Measurements from ENCODE around the gene ANKS1A. TPM values are rescaled to one million over a fixed set of nuclear protein-coding genes. Genes with fewer than 3 reads are reported as not detected.

Gene ANKS1A
- total and polyA plus RNA-seq, 2 of the 4 experiments (the other 2 are of a cell fraction), result 7.2 to 7.5 TPM

- Histone ChIP-seq H2BK5ac (ENCODE audit: low read depth, low read length, poor library complexity, severe bottlenecking) (no peak overlapping the region), H4K91ac (ENCODE audit: insufficient read depth, low read depth, low read length) (no peak overlapping the region), H3K27me3 (ENCODE audit: control insufficient read depth, insufficient read depth, low read length) (no peaks in the 10 kb centered on the region), H3K4me1 (ENCODE audit: control insufficient read depth, insufficient read depth, low read length) (no peaks in the 10 kb centered on the region; the same call in 1 of the 2 replicates), H3K9me1 (ENCODE audit: insufficient read depth, low read length) (peaks cover 14% of the 10 kb centered on the region; the same call in 1 of the 2 replicates), H2AK5ac (ENCODE audit: low read depth, low read length) (no peak overlapping the region), H4K5ac (ENCODE audit: low read depth, low read length) (no peak overlapping the region), H3K4ac (ENCODE audit: low read depth, low read length) (no peak overlapping the region), H3K9me3 (ENCODE audit: control insufficient read depth, insufficient read depth, low read length) (no peaks in the 10 kb centered on the region), H3K14ac (replicated peaks; ENCODE audit: low read depth, low read length) (no peak overlapping the region), H3K4me2 (ENCODE audit: low read depth, low read length) (no peak overlapping the region), H2AFZ (replicated peaks; ENCODE audit: low read length, poor library complexity) (no peak overlapping the region), H2BK20ac (ENCODE audit: low read depth, low read length) (no peak overlapping the region), H3K79me1 (ENCODE audit: low read depth in 1 of 2, low read length in 2 of 2) (peaks cover 12% of the 10 kb centered on the region in 2 experiments; a peak in 3 of 4 replicates), H4K20me1 (ENCODE audit: insufficient read depth, low read length) (peaks cover 24% of the 10 kb centered on the region; the same call in 1 of the 2 replicates), H2BK15ac (ENCODE audit: low read depth, low read length) (no peak overlapping the region), H3K56ac (ENCODE audit: extremely low read depth, insufficient read depth, low read length) (no peak overlapping the region), H3K4me3 (ENCODE audit: insufficient read depth, low read depth, low read length) (no peak overlapping the region), H3K9ac (ENCODE audit: low read depth, low read length) (no peak overlapping the region), H4K8ac (ENCODE audit: low read depth in 2 of 2, low read length in 2 of 2) (no peak overlapping the region), H3K36me3 (ENCODE audit: control insufficient read depth, insufficient read depth, low read length) (no peaks in the 10 kb centered on the region), H3K18ac (ENCODE audit: low read depth, low read length) (no peak overlapping the region), H3K27ac (ENCODE audit: insufficient read depth, low read length) (no peak overlapping the region), H3K23ac (ENCODE audit: low read depth, low read length) (no peak overlapping the region), H2BK120ac (ENCODE audit: low read depth, low read length) (no peak overlapping the region), H2AK9ac (replicated peaks; ENCODE audit: low read depth, low read length, poor library complexity) (no peak overlapping the region)
- CTCF ChIA-PET, result no interaction called here
- DNase-seq (no peak), ATAC-seq (ENCODE audit: low read depth) (no peak)
- TF ChIP-seq MAZ (IDR thresholded peaks at IDR 0.05; ENCODE audit: borderline replicate concordance, low read depth, low read length) (no peak), POLR2A (IDR thresholded peaks at IDR 0.05; ENCODE audit: low read depth, low read length) (no peak), USF2 (IDR thresholded peaks at IDR 0.05; ENCODE audit: low read depth, low read length) (no peak), SMC3 (IDR thresholded peaks at IDR 0.05; ENCODE audit: low read depth, low read length) (no peak), MAFK (IDR thresholded peaks at IDR 0.05; ENCODE audit: low read depth, low read length) (no peak), CHD1 (IDR thresholded peaks at IDR 0.05; ENCODE audit: low read depth, low read length) (no peak), CEBPB (IDR thresholded peaks at IDR 0.05; ENCODE audit: low read depth, low read length) (no peak), ELK1 (IDR thresholded peaks at IDR 0.05; ENCODE audit: borderline replicate concordance, low read depth, low read length) (no peak), RAD21 (IDR thresholded peaks at IDR 0.05; ENCODE audit: low read length) (no peak), RFX5 (IDR thresholded peaks at IDR 0.05; ENCODE audit: low read depth, low read length) (no peak), BHLHE40 (IDR thresholded peaks at IDR 0.05; ENCODE audit: low read depth, low read length) (no peak), FOS (IDR thresholded peaks at IDR 0.05; ENCODE audit: low read depth, low read length) (no peak), NFE2L2 (IDR thresholded peaks at IDR 0.05; ENCODE audit: low read depth, low read length) (no peak)
- dilution Hi-C loops (cut with HindIII; ENCODE audit: low sequenced_read_pairs, unreplicated experiment), result no loop called here
- intact Hi-C loops (cut with micrococcal nuclease), result no loop called here
- in situ Hi-C loops (cut with MboI; ENCODE audit: low sequenced_read_pairs), result no loop called here
- no CpG with 5 or more reads among the region's 4 CpGs for WGBS, 2 experiments (ENCODE audit: extremely low coverage in 2 of 2, insufficient read length in 1 of 2)
- POLR2A ChIA-PET (ENCODE audit: unreplicated experiment), result no interaction called here
- no TSS peak for BruUV-seq (replicated peaks)
These were observed 40.4 kb downstream of the ANKS1A start for GRCh38 chr6:34929241-34929978.

Data from IMR-90 (cell line).